CD4-positive, alpha-beta memory T cell (primary cell): ENCODE results near the gene FGD4. TPM values are rescaled to one million over a fixed set of nuclear protein-coding genes. Genes with fewer than 3 reads are reported as not detected.
A peak's percentile ranks its signal among the peaks of the same experiment; 100 is the strongest.

ENCODE experiments used
- CTCF ChIA-PET: fragments of 350-600 bp; sonication (Branson Sonifier 250); formaldehyde crosslinking; loops from one replicate; lab custom pipeline; 2021; ENCODE audit warnings: inconsistent platforms; ENCODE audit not compliant: partially characterized antibody; lab: Charles Lee
- POLR2A ChIA-PET: fragments of 350-600 bp; sonication (Branson Sonifier 250); formaldehyde crosslinking; loops from one replicate; lab custom pipeline; 2021; ENCODE audit not compliant: partially characterized antibody; lab: Charles Lee
- DNase-seq, 5 donors: peaks; one replicate each; pipeline versions ENCODE4 v3.0.0 to v3.0.0-alpha.2; 2020 to 2022; ENCODE audit warnings: mixed read lengths in 1 of 5
- H3K27ac ChIP-seq: one replicate; pipeline ENCODE4 v1.7.0; 2013; ENCODE audit warnings: low read depth, low read length
- H3K27me3 ChIP-seq: 2 replicates; pipeline ENCODE4 v1.7.0; 2013; ENCODE audit warnings: mild to moderate bottlenecking, low read length, moderate library complexity; ENCODE audit not compliant: insufficient read depth
- H3K36me3 ChIP-seq: 2 replicates; pipeline ENCODE4 v1.7.0; 2013; ENCODE audit warnings: mild to moderate bottlenecking, low read length, moderate library complexity; ENCODE audit not compliant: insufficient read depth
- H3K4me1 ChIP-seq: 2 replicates; pipeline ENCODE4 v1.7.0; 2013; ENCODE audit warnings: mild to moderate bottlenecking, low read length, moderate library complexity; ENCODE audit not compliant: insufficient read depth
- H3K4me3 ChIP-seq, 2 donors: one replicate each; pipeline ENCODE4 v1.7.0; 2013; ENCODE audit warnings: low read length in 2 of 2, mild to moderate bottlenecking in 1 of 2
- H3K9me3 ChIP-seq, 2 donors: one replicate each; pipeline ENCODE4 v1.7.0; 2013; ENCODE audit warnings: low read length in 2 of 2, control low read depth in 1 of 2; ENCODE audit not compliant: control insufficient read depth in 1 of 2
- H3K27ac Mint-ChIP-seq, 7 donors: one replicate each; pipeline ENCODE4 v1.8.0; 2020 to 2021; ENCODE audit warnings: mixed read lengths in 7 of 7, mild to moderate bottlenecking in 6 of 7, inconsistent platforms in 3 of 7, moderate library complexity in 3 of 7
- H3K27me3 Mint-ChIP-seq, 2 donors: one replicate each; pipeline ENCODE4 v1.8.0; 2020 to 2021; ENCODE audit warnings: mixed read lengths in 2 of 2
- H3K36me3 Mint-ChIP-seq, 2 donors: one replicate each; pipeline ENCODE4 v1.8.0; 2020 to 2021; ENCODE audit warnings: mixed read lengths in 2 of 2, inconsistent platforms in 1 of 2, mild to moderate bottlenecking in 1 of 2
- H3K4me1 Mint-ChIP-seq, 4 donors: one replicate each; pipeline ENCODE4 v1.8.0; 2020 to 2021; ENCODE audit warnings: mixed read lengths in 4 of 4, mild to moderate bottlenecking in 1 of 4
- H3K4me3 Mint-ChIP-seq, 8 donors: one replicate each; pipeline ENCODE4 v1.8.0; 2020 to 2021; ENCODE audit warnings: mixed read lengths in 8 of 8, mild to moderate bottlenecking in 7 of 8, moderate library complexity in 6 of 8, inconsistent platforms in 3 of 8
- H3K9me3 Mint-ChIP-seq, 8 donors: one replicate each; pipeline ENCODE4 v1.8.0; 2020 to 2021; ENCODE audit warnings: mixed read lengths in 8 of 8, mild to moderate bottlenecking in 5 of 8, inconsistent platforms in 3 of 8, moderate library complexity in 1 of 8
- intact Hi-C: fragments of 100-400 bp; cut with micrococcal nuclease; formaldehyde crosslinking; loops from one replicate; pipeline ENCODE4 v1.15.1; 2023
- polyA plus RNA-seq, 2 donors: library from polyadenylated mRNA; unstranded; fragments of 300-500 nt; fragmentation: Illumina TruSeq; gene quantifications; one replicate each; pipeline ENCODE4 v1.2.3, GENCODE V29; 2021
- total RNA-seq, 2 experiments: library from RNA; stranded (reverse); gene quantifications; one replicate each; pipeline ENCODE4 v1.2.3, GENCODE V29; 2021

FGD4 gene
- total and polyA plus RNA-seq, 4 experiments from 2014 or later = 0.23 to 0.47 (median 0.34) TPM; not detected in 1

- no peaks in the 10 kb centered on the region for H3K27me3 ChIP-seq
- H3K27ac ChIP-seq = no peak overlapping the region
- no peak overlapping the region for H3K27ac Mint-ChIP-seq
- H3K4me1 ChIP-seq = no peaks in the 10 kb centered on the region
- H3K9me3 ChIP-seq = no peaks in the 10 kb centered on the region
- H3K4me1 Mint-ChIP-seq = peaks cover 0 to 5% (median 0%) of the 10 kb centered on the region in 4 donors
- ChIA-PET POLR2A (no interaction called here), CTCF (no interaction called here)
- H3K36me3 ChIP-seq = no peaks in the 10 kb centered on the region
- no peaks in the 10 kb centered on the region for H3K9me3 Mint-ChIP-seq
- H3K27me3 Mint-ChIP-seq = peaks cover 2 to 8% of the 10 kb centered on the region in 2 donors
- intact Hi-C loops = no loop called here
- DNase-seq = no peak
- no peak overlapping the region for H3K4me3 ChIP-seq
- no peak overlapping the region for H3K4me3 Mint-ChIP-seq
- H3K36me3 Mint-ChIP-seq = peaks cover 0 to 3% of the 10 kb centered on the region in 2 donors
Observed at GRCh38 chr12:32577328-32577727, 178.0 kb downstream of the FGD4 start.

- Histone ChIP-seq H3K4me1 (no peaks in the 10 kb centered on the region), H3K36me3 (no peaks in the 10 kb centered on the region), H3K27me3 (no peaks in the 10 kb centered on the region), H3K4me3 (no peak overlapping the region), H3K27ac (no peak overlapping the region), H3K9me3 (no peaks in the 10 kb centered on the region)
- intact Hi-C loops = no loop called here
- Mint-ChIP-seq H3K9me3 (peaks cover 0 to 3% (median 0%) of the 10 kb centered on the region in 8 donors), H3K4me1 (peaks cover 3 to 10% (median 9%) of the 10 kb centered on the region in 4 donors), H3K27me3 (peaks cover 0 to 4% of the 10 kb centered on the region in 2 donors), H3K27ac (no peak overlapping the region), H3K4me3 (no peak overlapping the region), H3K36me3 (no peaks in the 10 kb centered on the region)
- DNase-seq = no peak
- ChIA-PET CTCF (no interaction called here), POLR2A (no interaction called here)
Observed at GRCh38 chr12:32583534-32583933, 184.2 kb downstream of the FGD4 start.

- intact Hi-C loops = no loop called here
- peaks cover 12% of the 10 kb centered on the region for H3K4me1 ChIP-seq
- Mint-ChIP-seq H3K36me3 (no peaks in the 10 kb centered on the region), H3K4me1 (peaks cover 13 to 21% (median 20%) of the 10 kb centered on the region in 4 donors), H3K9me3 (peaks cover 0 to 3% (median 0%) of the 10 kb centered on the region in 8 donors), H3K4me3 (no peak overlapping the region), H3K27ac (no peak overlapping the region), H3K27me3 (no peaks in the 10 kb centered on the region)
- CTCF ChIA-PET = no interaction called here
- H3K27me3 ChIP-seq = no peaks in the 10 kb centered on the region
- no peak overlapping the region for H3K4me3 ChIP-seq
- H3K36me3 ChIP-seq = no peaks in the 10 kb centered on the region
- no peak overlapping the region for H3K27ac ChIP-seq
- POLR2A ChIA-PET = no interaction called here
- no peak for DNase-seq
- H3K9me3 ChIP-seq = no peaks in the 10 kb centered on the region
Observed at GRCh38 chr12:32585680-32586079, 186.3 kb downstream of the FGD4 start.

GRCh38 chr12:32586390-32586789 is 187.0 kb downstream of the FGD4 start:
- H3K36me3 Mint-ChIP-seq = no peaks in the 10 kb centered on the region
- peaks cover 13 to 21% (median 20%) of the 10 kb centered on the region in 4 donors for H3K4me1 Mint-ChIP-seq
- H3K27me3 ChIP-seq = no peaks in the 10 kb centered on the region
- DNase-seq = no peak
- intact Hi-C loops = no loop called here
- ChIA-PET POLR2A (no interaction called here), CTCF (no interaction called here)
- no peaks in the 10 kb centered on the region for H3K36me3 ChIP-seq
- H3K9me3 Mint-ChIP-seq = peaks cover 0 to 3% (median 0%) of the 10 kb centered on the region in 8 donors
- H3K4me3 ChIP-seq = no peak overlapping the region
- H3K27me3 Mint-ChIP-seq = no peaks in the 10 kb centered on the region
- no peaks in the 10 kb centered on the region for H3K9me3 ChIP-seq
- no peak overlapping the region for H3K27ac ChIP-seq
- no peak overlapping the region for H3K4me3 Mint-ChIP-seq
- H3K27ac Mint-ChIP-seq = no peak overlapping the region
- peaks cover 12% of the 10 kb centered on the region for H3K4me1 ChIP-seq

- Histone ChIP-seq H3K36me3 (no peaks in the 10 kb centered on the region), H3K27ac (no peak overlapping the region), H3K4me3 (no peak overlapping the region), H3K27me3 (no peaks in the 10 kb centered on the region), H3K9me3 (no peaks in the 10 kb centered on the region), H3K4me1 (peaks cover 12% of the 10 kb centered on the region)
- Mint-ChIP-seq H3K27ac (no peak overlapping the region), H3K4me3 (peak overlapping the region in 1 of 8 donors; percentile 22), H3K27me3 (no peaks in the 10 kb centered on the region), H3K9me3 (peaks cover 0 to 3% (median 0%) of the 10 kb centered on the region in 8 donors), H3K36me3 (no peaks in the 10 kb centered on the region), H3K4me1 (peaks cover 13 to 21% (median 17%) of the 10 kb centered on the region in 4 donors)
- intact Hi-C loops = no loop called here
- ChIA-PET CTCF (no interaction called here), POLR2A (no interaction called here)
- no peak for DNase-seq
Observed at GRCh38 chr12:32587581-32588495, 188.5 kb downstream of the FGD4 start.

- intact Hi-C loops = no loop called here
- Histone ChIP-seq H3K9me3 (no peaks in the 10 kb centered on the region), H3K4me1 (peaks cover 12% of the 10 kb centered on the region), H3K4me3 (no peak overlapping the region), H3K27ac (no peak overlapping the region), H3K27me3 (no peaks in the 10 kb centered on the region), H3K36me3 (no peaks in the 10 kb centered on the region)
- peaks cover 0 to 3% (median 0%) of the 10 kb centered on the region in 8 donors for H3K9me3 Mint-ChIP-seq
- ChIA-PET POLR2A (no interaction called here), CTCF (interaction anchor here (0.6 kb wide), 1 partner anchor 43 kb away, joined by 3 read pairs; no protein-coding TSS in a partner anchor)
- H3K27me3 Mint-ChIP-seq = no peaks in the 10 kb centered on the region
- H3K36me3 Mint-ChIP-seq = no peaks in the 10 kb centered on the region
- DNase-seq = no peak
- H3K27ac Mint-ChIP-seq = peak overlapping the region in 1 of 7 donors; percentile 35
- peaks cover 13 to 21% (median 17%) of the 10 kb centered on the region in 4 donors for H3K4me1 Mint-ChIP-seq
- H3K4me3 Mint-ChIP-seq = no peak overlapping the region
Observed at GRCh38 chr12:32588604-32589003, 189.2 kb downstream of the FGD4 start.

- H3K9me3 Mint-ChIP-seq = peaks cover 0 to 3% (median 0%) of the 10 kb centered on the region in 8 donors
- H3K27me3 Mint-ChIP-seq = no peaks in the 10 kb centered on the region
- no peaks in the 10 kb centered on the region for H3K36me3 Mint-ChIP-seq
- ChIA-PET CTCF (interaction anchor here (0.6 kb wide), 1 partner anchor 42 kb away, joined by 3 read pairs; no protein-coding TSS in a partner anchor), POLR2A (no interaction called here)
- H3K4me3 Mint-ChIP-seq = no peak overlapping the region
- peak overlapping the region in 2 of 7 donors; percentile 0 to 31 for H3K27ac Mint-ChIP-seq
- no peaks in the 10 kb centered on the region for H3K27me3 ChIP-seq
- no peaks in the 10 kb centered on the region for H3K36me3 ChIP-seq
- peaks cover 13 to 21% (median 17%) of the 10 kb centered on the region in 4 donors for H3K4me1 Mint-ChIP-seq
- DNase-seq = no peak
- no peak overlapping the region for H3K27ac ChIP-seq
- H3K4me3 ChIP-seq = no peak overlapping the region
- intact Hi-C loops = no loop called here
- H3K9me3 ChIP-seq = no peaks in the 10 kb centered on the region
- H3K4me1 ChIP-seq = peaks cover 12% of the 10 kb centered on the region
Observed at GRCh38 chr12:32589165-32589865, 190.0 kb downstream of the FGD4 start.
